Endothelial cell of umbilical vein (primary cell): Measurements from ENCODE around the gene CINP. TPM values are rescaled to one million over a fixed set of nuclear protein-coding genes. Genes with fewer than 3 reads are reported as not detected.

Source experiments
- BruUV-seq: library from RNA; stranded (reverse); fragments of 400-500 nt; replicated peaks from 2 replicates; lab custom pipeline; 2021; lab: Mats Ljungman, UMichigan
- CTCF ChIA-PET: fragments of 300-600, 350-600 bp; sonication (Branson Sonifier 250); formaldehyde crosslinking; loops from one replicate; lab custom pipeline; 2021; ENCODE audit warnings: antibody characterized with exemption, inconsistent platforms; lab: Charles Lee
- POLR2A ChIA-PET: fragments of 300-600, 350-600 bp; sonication (Branson Sonifier 250); formaldehyde crosslinking; loops from one replicate; lab custom pipeline; 2021; ENCODE audit warnings: antibody characterized with exemption, inconsistent platforms; lab: Charles Lee
- DNase-seq: peaks from one replicate; pipeline ENCODE4 v3.0.0-alpha.2; 2011; ENCODE audit warnings: low read depth, low spot score
- FAIRE-seq: peaks from 2 replicates; lab custom pipeline; 2011; peaks lifted over from hg19 to GRCh38; lab: Jason Lieb, UNC
- H2AFZ ChIP-seq: 2 replicates; pipeline ENCODE4 v1.6.0; 2012; ENCODE audit warnings: low read depth, low read length, control low read depth, inconsistent platforms
- H3K27ac ChIP-seq: 2 replicates; pipeline ENCODE4 v1.5.1; 2011; ENCODE audit warnings: low read depth, mild to moderate bottlenecking, control low read depth, low read length, moderate library complexity; ENCODE audit not compliant: insufficient read depth
- H3K27me3 ChIP-seq, 2 experiments: 2 replicates each; pipeline versions ENCODE4 v1.6.0 to v1.6.1; 2011; ENCODE audit warnings: low read length in 2 of 2, mixed read lengths in 1 of 2; ENCODE audit not compliant: control insufficient read depth in 2 of 2, insufficient read depth in 2 of 2
- H3K36me3 ChIP-seq, 2 experiments: 2 replicates in 1 of 2; 3 replicates in 1 of 2; pipeline ENCODE4 v1.5.1; 2011; ENCODE audit warnings: low read length in 2 of 2, mild to moderate bottlenecking in 1 of 2, moderate library complexity in 1 of 2; ENCODE audit not compliant: control insufficient read depth in 2 of 2, insufficient read depth in 2 of 2; ENCODE audit errors: extremely low read depth in 1 of 2
- H3K4me1 ChIP-seq: 3 replicates; pipeline ENCODE4 v1.5.1; 2011; ENCODE audit warnings: mild to moderate bottlenecking, low read length; ENCODE audit not compliant: control insufficient read depth, insufficient read depth; ENCODE audit errors: extremely low read depth
- H3K4me2 ChIP-seq: 2 replicates; pipeline ENCODE4 v1.6.1; 2011; ENCODE audit warnings: low read length, control low read depth, mixed read lengths; ENCODE audit not compliant: insufficient read depth
- H3K4me3 ChIP-seq, 3 experiments: fragments of 200-600 bp in 1 of 3; sonication (generic), shearing (Covaris generic) in 1 of 3; replicated peaks in 1 of 3; 2 replicates each; pipeline ENCODE4 v1.5.1; 2011 to 2016; ENCODE audit warnings: control low read depth in 3 of 3, low read length in 3 of 3, mild to moderate bottlenecking in 2 of 3, inconsistent platforms in 1 of 3, low read depth in 1 of 3, moderate library complexity in 1 of 3; ENCODE audit not compliant: insufficient read depth in 1 of 3
- H3K79me2 ChIP-seq: 2 replicates; pipeline ENCODE4 v1.6.0; 2012; ENCODE audit warnings: low read length, inconsistent platforms; ENCODE audit not compliant: control insufficient read depth, insufficient read depth
- H3K9ac ChIP-seq: replicated peaks from 2 replicates; pipeline ENCODE3; 2011; ENCODE audit warnings: low read length, control low read depth; ENCODE audit not compliant: insufficient read depth; ENCODE audit errors: extremely low read depth
- H3K9me1 ChIP-seq: replicated peaks from 3 replicates; pipeline ENCODE4 v1.6.0; 2011; ENCODE audit warnings: mild to moderate bottlenecking, low read length; ENCODE audit not compliant: control insufficient read depth, insufficient read depth; ENCODE audit errors: extremely low read depth
- H3K9me3 ChIP-seq: replicated peaks from 2 replicates; pipeline ENCODE4 v1.5.1; 2012; ENCODE audit warnings: low read length, inconsistent platforms; ENCODE audit not compliant: control insufficient read depth, insufficient read depth
- H4K20me1 ChIP-seq: replicated peaks from 2 replicates; pipeline ENCODE3; 2011; ENCODE audit warnings: mild to moderate bottlenecking, low read length; ENCODE audit not compliant: control insufficient read depth, insufficient read depth; ENCODE audit errors: extremely low read depth
- CTCF ChIP-seq, 2 donors: IDR thresholded peaks; 1 replicate in 1 of 2; 2 replicates in 1 of 2; pipeline ENCODE4 v1.5.1; 2011; ENCODE audit warnings: low read length in 2 of 2, mild to moderate bottlenecking in 2 of 2, moderate library complexity in 2 of 2, control low read depth in 1 of 2, inconsistent platforms in 1 of 2, low read depth in 1 of 2; ENCODE audit not compliant: insufficient read depth in 1 of 2; ENCODE audit errors: extremely low read depth in 1 of 2
- EZH2 ChIP-seq: IDR thresholded peaks from 2 replicates; pipeline ENCODE4 v1.6.1; 2012; ENCODE audit warnings: borderline replicate concordance, low read depth, mild to moderate bottlenecking, moderate library complexity, low read length, inconsistent platforms; ENCODE audit not compliant: severe bottlenecking
- FOS ChIP-seq: IDR thresholded peaks from 2 replicates; pipeline ENCODE4 v1.6.1; 2011; ENCODE audit warnings: mild to moderate bottlenecking, low read length, moderate library complexity, borderline replicate concordance; ENCODE audit not compliant: insufficient read depth
- GATA2 ChIP-seq: IDR thresholded peaks from 2 replicates; pipeline ENCODE4 v1.7.0; 2011; ENCODE audit warnings: low read depth, mild to moderate bottlenecking, moderate library complexity, mixed read lengths, low read length; ENCODE audit not compliant: insufficient read length, insufficient read depth
- MAX ChIP-seq: IDR thresholded peaks from 2 replicates; pipeline ENCODE4 v1.6.1; 2011; ENCODE audit not compliant: insufficient read depth, insufficient read length
- MYC ChIP-seq: IDR thresholded peaks from one replicate; pipeline ENCODE4 v1.6.1; 2011; ENCODE audit warnings: mild to moderate bottlenecking, low read depth, low read length
- dilution Hi-C: fragments of 300-500 bp; cut with MboI; formaldehyde crosslinking; loops from one replicate; pipeline ENCODE4 v1.15.0; 2019; ENCODE audit warnings: low sequenced_read_pairs; ENCODE audit not compliant: extremely low pct_ligation_motif_present
- intact Hi-C: fragments of 100-400 bp; cut with micrococcal nuclease; formaldehyde crosslinking; loops from one replicate; pipeline ENCODE4 v1.10.0; 2022
- polyA plus RNA-seq, 4 experiments: library from polyadenylated mRNA; depleted of rRNA in 3 of 4; stranded (reverse) in 3 of 4; unstranded in 1 of 4; fragments of >200 nt; gene quantifications; 2 replicates each; pipeline versions ENCODE4 v1.2.1 to v1.2.3, GENCODE V29; 2011 to 2012; ENCODE audit warnings: missing spikeins in 1 of 4
- total RNA-seq: library from RNA; stranded (reverse); gene quantifications from 2 replicates; pipeline ENCODE4 v1.2.3, GENCODE V29; 2021

Gene CINP
- total and polyA plus RNA-seq, 2 donors (not counting 3 experiments of a cell fraction or from before 2014, with no cell fraction given): 44.0 to 79.1 TPM

GRCh38 chr14:102325791-102326345 lies 36.8 kb downstream of the CINP start:
- H4K20me1 ChIP-seq: no peaks in the 10 kb centered on the region
- FAIRE-seq (no peak), DNase-seq (no peak)
- H3K4me3 ChIP-seq: no peak overlapping the region
- POLR2A ChIA-PET: no interaction called here
- dilution Hi-C loops: no loop called here
- H2AFZ ChIP-seq: no peak overlapping the region
- H3K4me1 ChIP-seq: no peaks in the 10 kb centered on the region
- BruUV-seq: no TSS peak
- no peaks in the 10 kb centered on the region for H3K27me3 ChIP-seq
- TF ChIP-seq EZH2: no peak
- no peak for TF ChIP-seq CTCF (IDR thresholded peaks at IDR 0.05; ENCODE audit: extremely low read depth in 1 of 2, insufficient read depth in 1 of 2, low read depth in 1 of 2, low read length in 2 of 2)
- TF ChIP-seq FOS: no peak
- TF ChIP-seq GATA2: no peak
- TF ChIP-seq MAX: no peak
- TF ChIP-seq MYC: no peak
- CTCF ChIA-PET: interaction anchor here (1.2 kb wide), 1 partner anchor 12 kb away, joined by 4 read pairs; no protein-coding TSS in a partner anchor
- no peak overlapping the region for H3K27ac ChIP-seq
- intact Hi-C loops: no loop called here
- H3K9me3 ChIP-seq: no peaks in the 10 kb centered on the region
- peaks cover 0 to 3% of the 10 kb centered on the region in 2 experiments for H3K36me3 ChIP-seq
- no peak overlapping the region for H3K9ac ChIP-seq
- H3K9me1 ChIP-seq: no peaks in the 10 kb centered on the region
- H3K4me2 ChIP-seq: no peak overlapping the region
- no peaks in the 10 kb centered on the region for H3K79me2 ChIP-seq
